ENCODE data around the gene HECTD4.
"Not testable (repeated sequence)": the region's sequence is repeated elsewhere in the genome, so short reads cannot be mapped to it uniquely, and the experiment has no call there.

DNA sequence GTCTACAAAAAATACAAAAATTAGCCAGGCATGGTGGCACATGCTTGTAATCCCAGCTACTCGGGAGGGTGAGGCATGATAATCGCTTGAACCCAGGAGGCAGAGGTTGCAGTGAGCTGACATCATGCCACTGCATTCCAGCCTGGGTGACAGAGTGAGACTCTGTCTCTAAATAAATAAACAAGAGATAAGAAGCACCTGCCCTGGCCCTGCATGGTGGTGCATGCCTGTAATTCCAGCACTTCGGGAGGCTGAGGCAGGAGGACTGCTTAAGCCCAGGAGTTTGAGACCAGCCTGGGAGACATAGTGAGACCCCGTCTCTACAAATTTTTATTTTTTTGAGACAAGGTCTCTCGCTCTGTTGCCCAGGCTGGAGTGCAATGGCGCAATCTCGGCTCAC, 161.6 kb downstream of the HECTD4 start:
- TF ChIP-seq CTCF (conservative IDR thresholded peaks at IDR 0.05; ENCODE audit: low read depth in 2 of 2); NANOG (IDR thresholded peaks at IDR 0.05; ENCODE audit: borderline replicate concordance); POLR2AphosphoS5 (IDR thresholded peaks at IDR 0.05; ENCODE audit: low read depth); REST (IDR thresholded peaks at IDR 0.05; ENCODE audit: unreplicated experiment); EZH2 (IDR thresholded peaks at IDR 0.05; ENCODE audit: low read depth, unreplicated experiment); CREB1 (CRISPR knock-in tag; IDR thresholded peaks at IDR 0.05; ENCODE audit: low read depth); EZH2phosphoT487 (IDR thresholded peaks at IDR 0.05; ENCODE audit: unreplicated experiment); ZNF114 (CRISPR knock-in tag; IDR thresholded peaks at IDR 0.05); STAT1 (IDR thresholded peaks at IDR 0.05; ENCODE audit: unreplicated experiment); ZNF331 (CRISPR knock-in tag; IDR thresholded peaks at IDR 0.05; ENCODE audit: low read depth): not testable (repeated sequence)

Measured in GM23338 (cell line).